Bronchial epithelial cell (primary cell): Measurements from ENCODE around the gene MAP3K7CL. TPM values are rescaled to one million over a fixed set of nuclear protein-coding genes. Genes with fewer than 3 reads are reported as not detected.
A peak's percentile ranks its signal among the peaks of the same experiment; 100 is the strongest.

Source experiments
- DNase-seq: peaks from one replicate; pipeline ENCODE4 v3.0.0-alpha.2; 2010; ENCODE audit warnings: low read depth
- FAIRE-seq: peaks from 2 replicates; lab custom pipeline; 2011; peaks lifted over from hg19 to GRCh38; lab: Jason Lieb, UNC
- H3K27me3 ChIP-seq: 2 replicates; pipeline ENCODE4 v1.5.1; 2011; ENCODE audit warnings: low read length; ENCODE audit not compliant: control insufficient read depth, insufficient read depth
- H3K36me3 ChIP-seq: 2 replicates; pipeline ENCODE4 v1.5.1; 2011; ENCODE audit warnings: low read length; ENCODE audit not compliant: control insufficient read depth, insufficient read depth
- H3K4me3 ChIP-seq: 2 replicates; pipeline ENCODE4 v1.5.1; 2011; ENCODE audit warnings: mild to moderate bottlenecking, low read depth, low read length, control low read depth
- CTCF ChIP-seq: IDR thresholded peaks from 2 replicates; pipeline ENCODE4 v1.5.1; 2011; ENCODE audit warnings: mild to moderate bottlenecking, moderate library complexity, low read length, control low read depth, inconsistent platforms; ENCODE audit not compliant: insufficient read depth, severe bottlenecking
- total RNA-seq: library from RNA; depleted of rRNA; stranded (reverse); fragments of >200 nt; gene quantifications from 2 replicates; pipeline ENCODE4 v1.2.1, GENCODE V29; 2014

MAP3K7CL gene
- 5.8 and 8.1 TPM in 2 replicates for total RNA-seq

GRCh38 chr21:29130270-29130969, at the start of gene MAP3K7CL:
MAP3K7CL (plus strand) TSS chr21:29130644; CDS start chr21:29133345, 2,701 bp downstream.
- no peaks in the 10 kb centered on the region for H3K36me3 ChIP-seq
- H3K27me3 ChIP-seq: no peaks in the 10 kb centered on the region
- TF ChIP-seq CTCF: no peak
- peak; percentile 95 for DNase-seq
- FAIRE-seq: no peak
- H3K4me3 ChIP-seq: no peak within 1 kb of the TSS

- H3K4me3 ChIP-seq: no peak overlapping the region
- FAIRE-seq: peak; percentile 52
- no peak for TF ChIP-seq CTCF
- H3K36me3 ChIP-seq: no peaks in the 10 kb centered on the region
- no peaks in the 10 kb centered on the region for H3K27me3 ChIP-seq
- DNase-seq: no peak
Measured at GRCh38 chr21:29082046-29082815, 48.2 kb upstream of the MAP3K7CL start.

- DNase-seq: no peak
- FAIRE-seq: no peak
- no peaks in the 10 kb centered on the region for H3K27me3 ChIP-seq
- H3K4me3 ChIP-seq: no peak overlapping the region
- no peak for TF ChIP-seq CTCF
- no peaks in the 10 kb centered on the region for H3K36me3 ChIP-seq
Measured at GRCh38 chr21:29083306-29083705, 47.1 kb upstream of the MAP3K7CL start.

GRCh38 chr21:29084372-29084771, 46.1 kb upstream of the MAP3K7CL start:
- no peak overlapping the region for H3K4me3 ChIP-seq
- TF ChIP-seq CTCF: no peak
- FAIRE-seq (no peak), DNase-seq (no peak)
- H3K27me3 ChIP-seq: no peaks in the 10 kb centered on the region
- H3K36me3 ChIP-seq: no peaks in the 10 kb centered on the region

GRCh38 chr21:29085106-29085752, 45.2 kb upstream of the MAP3K7CL start:
- Histone ChIP-seq H3K36me3 (no peaks in the 10 kb centered on the region), H3K4me3 (no peak overlapping the region), H3K27me3 (no peaks in the 10 kb centered on the region)
- FAIRE-seq (no peak), DNase-seq (no peak)
- no peak for TF ChIP-seq CTCF
